OCI-LY7 (cell line): Measurements from ENCODE around the gene FERMT2.

ENCODE experiments used
- EZH2phosphoT487 ChIP-seq: fragments of 200-600 bp; sonication (generic); IDR thresholded peaks from 2 replicates; pipeline ENCODE4 v1.6.1; 2018; ENCODE audit warnings: low read depth, borderline replicate concordance, mild to moderate bottlenecking, mixed run types, antibody characterized with exemption, low read length, moderate library complexity, mixed read lengths
- TF ChIP-seq, protein P1 (sequence below): fragments of 200-600 bp; sonication (generic); conservative IDR thresholded peaks from 2 replicates; pipeline ENCODE4 v1.5.1; 2014; ENCODE audit warnings: mild to moderate bottlenecking, antibody characterized with exemption, low read length, moderate library complexity, mixed read lengths

DNA sequence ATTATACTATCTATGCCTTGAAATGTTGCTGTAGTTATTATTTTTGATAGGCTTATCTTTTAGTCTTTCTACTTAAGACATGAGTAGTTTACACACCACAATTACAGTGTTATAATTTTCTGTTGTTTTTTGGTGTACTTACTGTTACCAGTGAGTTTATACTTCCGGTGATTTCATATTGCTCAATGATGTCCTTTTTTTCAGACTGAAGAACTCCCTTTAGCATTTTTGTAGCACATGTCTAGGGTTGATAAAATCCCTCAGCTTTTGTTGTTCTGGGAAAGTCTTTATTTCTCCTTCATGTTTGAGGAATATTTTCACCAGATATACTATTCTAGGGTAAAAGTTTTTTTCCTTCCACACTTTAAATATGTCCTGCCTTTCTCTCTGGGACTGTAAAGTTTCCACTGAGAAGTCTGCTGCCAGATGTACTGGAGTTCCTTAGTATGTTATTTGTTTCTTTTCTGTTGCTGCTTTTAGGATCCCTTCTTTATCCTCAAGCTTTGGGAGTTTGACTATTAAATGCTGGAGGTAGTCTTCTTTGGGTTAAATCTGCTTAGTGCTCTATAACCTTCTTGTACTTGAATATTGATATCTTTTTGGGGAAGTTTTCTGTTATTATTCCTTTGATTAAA lies 41.5 kb upstream of the FERMT2 start:
- TF ChIP-seq, protein P1, sequence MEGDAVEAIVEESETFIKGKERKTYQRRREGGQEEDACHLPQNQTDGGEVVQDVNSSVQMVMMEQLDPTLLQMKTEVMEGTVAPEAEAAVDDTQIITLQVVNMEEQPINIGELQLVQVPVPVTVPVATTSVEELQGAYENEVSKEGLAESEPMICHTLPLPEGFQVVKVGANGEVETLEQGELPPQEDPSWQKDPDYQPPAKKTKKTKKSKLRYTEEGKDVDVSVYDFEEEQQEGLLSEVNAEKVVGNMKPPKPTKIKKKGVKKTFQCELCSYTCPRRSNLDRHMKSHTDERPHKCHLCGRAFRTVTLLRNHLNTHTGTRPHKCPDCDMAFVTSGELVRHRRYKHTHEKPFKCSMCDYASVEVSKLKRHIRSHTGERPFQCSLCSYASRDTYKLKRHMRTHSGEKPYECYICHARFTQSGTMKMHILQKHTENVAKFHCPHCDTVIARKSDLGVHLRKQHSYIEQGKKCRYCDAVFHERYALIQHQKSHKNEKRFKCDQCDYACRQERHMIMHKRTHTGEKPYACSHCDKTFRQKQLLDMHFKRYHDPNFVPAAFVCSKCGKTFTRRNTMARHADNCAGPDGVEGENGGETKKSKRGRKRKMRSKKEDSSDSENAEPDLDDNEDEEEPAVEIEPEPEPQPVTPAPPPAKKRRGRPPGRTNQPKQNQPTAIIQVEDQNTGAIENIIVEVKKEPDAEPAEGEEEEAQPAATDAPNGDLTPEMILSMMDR = no peak
- no peak for TF ChIP-seq EZH2phosphoT487
